ENCODE data around the gene MFSD11. TPM values are rescaled to one million over a fixed set of nuclear protein-coding genes. Genes with fewer than 3 reads are reported as not detected.
A peak's percentile ranks its signal among the peaks of the same experiment; 100 is the strongest.

The MFSD11 gene
- polyA plus RNA-seq, 3 donors = 19.8 to 24.8 (median 23.8) TPM

DNA sequence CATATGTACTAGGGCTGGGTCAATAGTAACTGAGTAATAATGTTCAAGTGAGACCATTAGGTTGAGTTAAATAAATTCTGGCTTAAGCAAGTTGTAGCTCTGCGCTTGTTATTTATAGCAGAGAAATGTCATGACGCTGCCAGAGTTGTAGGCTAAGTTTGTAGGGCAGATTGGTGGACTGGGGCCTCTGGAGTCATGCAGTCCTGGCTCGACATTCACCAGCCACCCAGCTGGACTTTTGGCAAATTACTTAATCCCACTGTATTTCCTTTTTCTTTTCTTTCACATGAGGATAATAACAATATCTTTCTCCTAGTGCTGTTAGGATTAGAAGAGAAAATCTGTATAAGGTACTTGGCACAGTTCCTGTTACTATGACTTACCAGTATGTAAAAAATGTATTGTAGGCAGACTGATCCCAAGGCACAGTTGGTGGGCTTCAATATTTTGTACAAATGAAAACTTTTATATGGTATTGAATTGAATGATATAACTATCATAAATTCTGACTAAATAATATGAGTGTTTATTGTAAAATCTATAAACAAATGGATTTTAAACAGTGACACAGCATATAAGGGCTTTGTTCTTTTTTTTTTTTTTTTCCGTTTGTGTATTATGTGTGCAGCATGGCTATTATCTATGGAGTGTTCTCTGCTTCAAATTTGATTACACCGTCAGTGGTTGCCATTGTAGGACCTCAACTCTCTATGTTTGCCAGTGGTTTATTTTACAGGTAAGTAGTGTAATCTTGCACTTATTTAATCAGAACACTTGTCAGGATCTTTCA, 2.6 kb downstream of the MFSD11 start:
- intact Hi-C loops (cut with micrococcal nuclease) = no loop called here
- H3K9me3 ChIP-seq (replicated peaks in 1 of 2; ENCODE audit: control insufficient read depth in 1 of 2, insufficient read depth in 1 of 2, low read length in 2 of 2) = no peaks in the 10 kb centered on the region
- Mint-ChIP-seq H3K27ac (peak overlapping the region in 1 of 7 donors; percentile 2), H3K36me3 (peaks cover 43 to 53% of the 10 kb centered on the region in 2 donors), H3K27me3 (ENCODE audit: low read depth in 3 of 3) (peaks cover 0 to 2% (median 0%) of the 10 kb centered on the region in 3 donors), H3K9me3 (peaks cover 0 to 2% (median 0%) of the 10 kb centered on the region in 7 donors), H3K4me1 (peaks cover 15% of the 10 kb centered on the region), H3K4me3 (no peak overlapping the region)
- H3K9ac ChIP-seq (ENCODE audit: insufficient read depth, low read length, poor library complexity, severe bottlenecking) = no peak overlapping the region
- no peak overlapping the region for H3K4me2 ChIP-seq (replicated peaks; ENCODE audit: extremely low read depth, low read length, poor library complexity, severe bottlenecking)
- no peak overlapping the region for H3K4me3 ChIP-seq (replicated peaks in 1 of 3; ENCODE audit: low read depth in 2 of 3, low read length in 3 of 3)
- H2AFZ ChIP-seq (ENCODE audit: insufficient read depth, low read depth, low read length, poor library complexity, severe bottlenecking) = no peak overlapping the region
- H3K79me2 ChIP-seq (ENCODE audit: insufficient read depth, low read length) = peaks cover 35% of the 10 kb centered on the region
- H3K27ac ChIP-seq (ENCODE audit: low read depth in 1 of 2, low read length in 2 of 2) = no peak overlapping the region
- H3K36me3 ChIP-seq (replicated peaks in 1 of 2; ENCODE audit: control insufficient read depth in 1 of 2, insufficient read depth in 2 of 2, low read length in 2 of 2) = peaks cover 36 to 53% of the 10 kb centered on the region in 2 donors
- 100% methylated on average over 1 of the region's 5 CpGs for WGBS (ENCODE audit: insufficient coverage)
- peaks cover 16% of the 10 kb centered on the region for H4K20me1 ChIP-seq (ENCODE audit: insufficient read depth, low read length)
- TF ChIP-seq, protein P1, sequence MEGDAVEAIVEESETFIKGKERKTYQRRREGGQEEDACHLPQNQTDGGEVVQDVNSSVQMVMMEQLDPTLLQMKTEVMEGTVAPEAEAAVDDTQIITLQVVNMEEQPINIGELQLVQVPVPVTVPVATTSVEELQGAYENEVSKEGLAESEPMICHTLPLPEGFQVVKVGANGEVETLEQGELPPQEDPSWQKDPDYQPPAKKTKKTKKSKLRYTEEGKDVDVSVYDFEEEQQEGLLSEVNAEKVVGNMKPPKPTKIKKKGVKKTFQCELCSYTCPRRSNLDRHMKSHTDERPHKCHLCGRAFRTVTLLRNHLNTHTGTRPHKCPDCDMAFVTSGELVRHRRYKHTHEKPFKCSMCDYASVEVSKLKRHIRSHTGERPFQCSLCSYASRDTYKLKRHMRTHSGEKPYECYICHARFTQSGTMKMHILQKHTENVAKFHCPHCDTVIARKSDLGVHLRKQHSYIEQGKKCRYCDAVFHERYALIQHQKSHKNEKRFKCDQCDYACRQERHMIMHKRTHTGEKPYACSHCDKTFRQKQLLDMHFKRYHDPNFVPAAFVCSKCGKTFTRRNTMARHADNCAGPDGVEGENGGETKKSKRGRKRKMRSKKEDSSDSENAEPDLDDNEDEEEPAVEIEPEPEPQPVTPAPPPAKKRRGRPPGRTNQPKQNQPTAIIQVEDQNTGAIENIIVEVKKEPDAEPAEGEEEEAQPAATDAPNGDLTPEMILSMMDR (IDR thresholded peaks at IDR 0.05) = no peak
- H3K27me3 ChIP-seq (ENCODE audit: control insufficient read depth in 2 of 2, insufficient read depth in 2 of 2, low read length in 2 of 2) = no peaks in the 10 kb centered on the region
- DNase-seq = no peak
- peaks cover 14 to 18% of the 10 kb centered on the region in 2 donors for H3K4me1 ChIP-seq (ENCODE audit: control insufficient read depth in 1 of 2, insufficient read depth in 2 of 2, low read length in 2 of 2)

DNA sequence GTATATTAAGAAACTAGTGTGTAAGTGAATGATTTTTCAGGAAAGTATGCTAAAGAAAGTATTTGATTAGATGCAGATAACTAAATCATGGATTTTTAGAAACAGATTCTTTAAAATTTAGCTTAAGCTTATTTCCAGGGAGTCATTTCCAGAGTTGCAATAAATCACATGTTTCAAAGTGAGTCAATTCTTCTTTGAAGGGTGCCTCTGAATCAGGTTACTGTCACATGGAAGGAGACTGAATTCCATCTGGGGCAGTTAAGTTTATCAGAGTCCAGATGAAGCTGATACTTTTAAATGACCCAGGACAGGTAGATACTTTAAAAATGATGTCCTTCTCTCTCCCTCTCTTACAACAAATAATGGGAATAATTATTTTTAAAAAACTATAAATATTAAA, 5.0 kb downstream of the MFSD11 start:
- Histone ChIP-seq H3K27ac (ENCODE audit: low read depth in 1 of 2, low read length in 2 of 2) (no peak overlapping the region), H3K27me3 (ENCODE audit: control insufficient read depth in 2 of 2, insufficient read depth in 2 of 2, low read length in 2 of 2) (no peaks in the 10 kb centered on the region), H3K9ac (ENCODE audit: insufficient read depth, low read length, poor library complexity, severe bottlenecking) (no peak overlapping the region), H3K36me3 (replicated peaks in 1 of 2; ENCODE audit: control insufficient read depth in 1 of 2, insufficient read depth in 2 of 2, low read length in 2 of 2) (peaks cover 44 to 71% of the 10 kb centered on the region in 2 donors), H3K4me3 (replicated peaks in 1 of 3; ENCODE audit: low read depth in 2 of 3, low read length in 3 of 3) (no peak overlapping the region), H3K4me1 (ENCODE audit: control insufficient read depth in 1 of 2, insufficient read depth in 2 of 2, low read length in 2 of 2) (peaks cover 10 to 13% of the 10 kb centered on the region in 2 donors), H3K79me2 (ENCODE audit: insufficient read depth, low read length) (peaks cover 18% of the 10 kb centered on the region), H4K20me1 (ENCODE audit: insufficient read depth, low read length) (peaks cover 3% of the 10 kb centered on the region), H3K4me2 (replicated peaks; ENCODE audit: extremely low read depth, low read length, poor library complexity, severe bottlenecking) (no peak overlapping the region), H2AFZ (ENCODE audit: insufficient read depth, low read depth, low read length, poor library complexity, severe bottlenecking) (no peak overlapping the region), H3K9me3 (replicated peaks in 1 of 2; ENCODE audit: control insufficient read depth in 1 of 2, insufficient read depth in 1 of 2, low read length in 2 of 2) (no peaks in the 10 kb centered on the region)
- TF ChIP-seq, protein P1 (IDR thresholded peaks at IDR 0.05) = no peak
- H3K4me1 Mint-ChIP-seq = peaks cover 13% of the 10 kb centered on the region
- H3K27me3 Mint-ChIP-seq (ENCODE audit: low read depth in 3 of 3) = no peaks in the 10 kb centered on the region
- no peaks in the 10 kb centered on the region for H3K9me3 Mint-ChIP-seq
- no peak overlapping the region for H3K4me3 Mint-ChIP-seq
- intact Hi-C loops (cut with micrococcal nuclease) = no loop called here
- no peak for DNase-seq
- H3K27ac Mint-ChIP-seq = no peak overlapping the region
- H3K36me3 Mint-ChIP-seq = peaks cover 51 to 70% of the 10 kb centered on the region in 2 donors
